Right atrium auricular region (tissue), 2 donors: ENCODE results near the gene MROH2B. TPM values are rescaled to one million over a fixed set of nuclear protein-coding genes. Genes with fewer than 3 reads are reported as not detected.

Experiments used
- DNase-seq: peaks from one replicate; pipeline ENCODE4 v3.0.0-alpha.2; 2019; ENCODE audit warnings: low spot score
- H3K27ac ChIP-seq, 2 donors: fragments of 200-600 bp; sonication (generic); 1 replicate in 1 of 2; 2 replicates in 1 of 2; pipeline ENCODE4 v1.5.1; 2016 to 2019
- H3K27me3 ChIP-seq, 2 donors: fragments of 200-600 bp; sonication (generic); one replicate each; pipeline versions ENCODE4 v1.5.1 to v1.6.0; 2017 to 2019
- H3K36me3 ChIP-seq: fragments of 200-600 bp; sonication (generic); one replicate; pipeline ENCODE4 v1.5.1; 2016
- H3K4me1 ChIP-seq, 2 donors: fragments of 200-600 bp; sonication (generic); one replicate each; pipeline versions ENCODE4 v1.5.1 to v1.6.0; 2017 to 2019
- H3K4me3 ChIP-seq, 2 donors: fragments of 200-600 bp; sonication (generic); 1 replicate in 1 of 2; 2 replicates in 1 of 2; pipeline ENCODE4 v1.5.1; 2017 to 2019; ENCODE audit warnings: mild to moderate bottlenecking in 1 of 2, moderate library complexity in 1 of 2
- H3K9me3 ChIP-seq, 2 donors: fragments of 200-600 bp; sonication (generic); one replicate each; pipeline ENCODE4 v1.5.1; 2019
- total RNA-seq, 2 donors: library from RNA; depleted of rRNA; stranded (reverse); fragments of >200 nt; gene quantifications; one replicate each; pipeline ENCODE4 v1.1.0, GENCODE V29; 2016
- TF ChIP-seq, protein P1 (sequence below), 2 donors: fragments of 200-600 bp; sonication (generic); IDR thresholded peaks; one replicate each; pipeline ENCODE4 v1.5.1; 2019; ENCODE audit warnings: antibody characterized with exemption in 2 of 2

Gene MROH2B
- total RNA-seq, 2 donors from 2014 or later, result 0.15 TPM; not detected in 1

DNA sequence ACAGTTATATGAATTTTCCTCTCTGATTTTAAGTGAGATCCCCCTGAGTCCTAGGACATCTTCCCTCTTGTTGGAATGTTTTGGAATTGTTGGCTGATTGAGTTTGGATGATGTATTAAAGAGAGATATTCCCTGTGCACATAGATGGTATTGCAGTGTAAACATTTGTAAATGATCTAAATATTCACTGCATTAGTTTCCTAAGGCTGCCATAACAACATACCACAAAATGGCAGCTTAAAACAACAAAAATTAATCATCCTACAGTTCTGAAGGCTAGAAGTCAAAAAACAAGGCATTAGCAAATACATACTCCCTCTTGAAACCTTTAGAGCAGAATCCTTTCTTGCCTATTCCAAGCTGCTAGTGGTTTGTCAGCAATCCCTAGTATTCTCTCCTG is 38.0 kb upstream of the MROH2B start:
- Histone ChIP-seq H3K27ac (no peak overlapping the region), H3K9me3 (no peaks in the 10 kb centered on the region), H3K4me1 (no peaks in the 10 kb centered on the region), H3K4me3 (no peak overlapping the region), H3K36me3 (no peaks in the 10 kb centered on the region), H3K27me3 (no peaks in the 10 kb centered on the region)
- DNase-seq, result no peak
- TF ChIP-seq, protein P1, sequence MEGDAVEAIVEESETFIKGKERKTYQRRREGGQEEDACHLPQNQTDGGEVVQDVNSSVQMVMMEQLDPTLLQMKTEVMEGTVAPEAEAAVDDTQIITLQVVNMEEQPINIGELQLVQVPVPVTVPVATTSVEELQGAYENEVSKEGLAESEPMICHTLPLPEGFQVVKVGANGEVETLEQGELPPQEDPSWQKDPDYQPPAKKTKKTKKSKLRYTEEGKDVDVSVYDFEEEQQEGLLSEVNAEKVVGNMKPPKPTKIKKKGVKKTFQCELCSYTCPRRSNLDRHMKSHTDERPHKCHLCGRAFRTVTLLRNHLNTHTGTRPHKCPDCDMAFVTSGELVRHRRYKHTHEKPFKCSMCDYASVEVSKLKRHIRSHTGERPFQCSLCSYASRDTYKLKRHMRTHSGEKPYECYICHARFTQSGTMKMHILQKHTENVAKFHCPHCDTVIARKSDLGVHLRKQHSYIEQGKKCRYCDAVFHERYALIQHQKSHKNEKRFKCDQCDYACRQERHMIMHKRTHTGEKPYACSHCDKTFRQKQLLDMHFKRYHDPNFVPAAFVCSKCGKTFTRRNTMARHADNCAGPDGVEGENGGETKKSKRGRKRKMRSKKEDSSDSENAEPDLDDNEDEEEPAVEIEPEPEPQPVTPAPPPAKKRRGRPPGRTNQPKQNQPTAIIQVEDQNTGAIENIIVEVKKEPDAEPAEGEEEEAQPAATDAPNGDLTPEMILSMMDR (IDR thresholded peaks at IDR 0.05), result no peak

DNA sequence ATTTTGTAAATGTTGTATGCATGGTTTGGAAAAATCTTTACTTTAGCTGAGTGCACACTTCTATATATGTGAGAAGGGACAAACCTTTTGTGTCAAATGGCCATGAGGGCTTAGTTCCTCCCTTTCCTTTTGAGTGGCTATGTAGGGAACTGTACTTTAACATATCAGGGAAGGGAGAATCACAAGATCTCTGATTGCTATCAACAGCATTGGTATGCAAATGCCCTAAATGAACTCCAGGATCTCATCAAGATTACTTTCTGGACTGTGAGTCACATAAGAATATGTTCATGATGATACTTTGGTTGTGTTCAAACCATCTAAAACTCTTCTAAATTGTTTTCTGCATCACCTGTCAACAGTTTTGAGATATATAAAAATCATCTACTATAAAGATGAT is 31.2 kb upstream of the MROH2B start:
- TF ChIP-seq, protein P1 (IDR thresholded peaks at IDR 0.05), result no peak
- Histone ChIP-seq H3K36me3 (no peaks in the 10 kb centered on the region), H3K4me1 (no peaks in the 10 kb centered on the region), H3K9me3 (no peaks in the 10 kb centered on the region), H3K27ac (no peak overlapping the region), H3K27me3 (no peaks in the 10 kb centered on the region), H3K4me3 (no peak overlapping the region)
- DNase-seq, result no peak

DNA sequence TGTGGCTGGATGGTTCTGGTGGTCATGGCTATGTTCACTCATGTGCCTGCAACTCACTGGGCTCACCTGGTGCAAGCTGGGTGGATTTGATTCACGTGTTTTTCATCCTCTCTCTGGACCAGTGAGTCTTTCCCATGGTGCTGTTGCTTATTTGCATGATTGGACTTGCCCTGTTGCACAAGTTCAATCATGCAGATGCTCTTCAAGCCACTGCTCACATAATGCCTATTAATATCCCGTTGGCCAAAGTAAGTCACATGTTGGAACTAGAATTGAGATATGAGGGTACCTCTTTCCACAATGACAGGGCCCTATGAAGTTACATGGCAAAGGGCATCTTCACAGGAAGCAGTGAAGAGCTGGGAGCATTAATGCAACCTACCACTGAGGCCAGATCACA is 26.5 kb upstream of the MROH2B start:
- DNase-seq, result no peak
- peaks cover 0 to 26% of the 10 kb centered on the region in 2 donors for H3K4me1 ChIP-seq
- H3K36me3 ChIP-seq, result no peaks in the 10 kb centered on the region
- TF ChIP-seq, protein P1 (IDR thresholded peaks at IDR 0.05), result no peak
- no peaks in the 10 kb centered on the region for H3K27me3 ChIP-seq
- H3K4me3 ChIP-seq, result no peak overlapping the region
- H3K27ac ChIP-seq, result no peak overlapping the region
- no peaks in the 10 kb centered on the region for H3K9me3 ChIP-seq

DNA sequence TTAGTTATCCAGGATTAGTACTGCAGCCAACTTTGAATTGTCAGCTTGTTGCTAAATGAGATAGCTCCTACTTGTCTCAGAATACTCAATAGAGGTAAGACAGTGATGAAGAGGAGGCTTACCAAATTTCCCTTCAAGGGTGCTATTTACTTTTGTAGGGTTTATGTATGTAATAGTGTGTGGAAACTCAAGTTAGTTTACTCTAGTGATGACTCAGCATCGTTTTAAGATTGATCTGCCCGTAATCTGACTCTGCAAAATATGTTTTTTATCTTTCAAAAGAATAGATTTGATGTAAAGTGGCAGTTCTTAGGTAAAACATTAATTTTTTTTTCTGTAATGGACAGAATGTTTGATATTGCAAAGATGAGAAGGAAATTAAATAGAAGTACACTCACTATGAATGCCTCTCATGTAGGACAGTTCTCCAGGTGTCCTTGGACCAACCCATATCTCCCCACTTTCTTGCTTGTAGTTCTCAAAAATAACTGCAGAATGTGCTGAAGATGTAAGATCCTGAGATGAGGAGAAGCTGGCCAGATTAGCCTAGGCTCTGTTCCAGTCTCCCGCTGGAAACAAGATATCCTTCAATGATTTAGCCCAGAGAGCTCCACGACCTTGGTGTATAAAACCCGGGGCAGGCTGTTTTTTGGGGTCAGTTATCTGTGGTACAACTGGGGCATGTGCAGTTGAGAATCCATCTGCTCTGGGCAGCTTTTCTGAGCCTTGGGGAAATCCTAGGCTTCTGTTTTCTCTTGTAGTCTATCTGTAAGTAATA is 24.4 kb upstream of the MROH2B start:
- no peaks in the 10 kb centered on the region for H3K27me3 ChIP-seq
- H3K27ac ChIP-seq, result peak overlapping the region in 1 of 2 donors; percentile 14
- H3K9me3 ChIP-seq, result no peaks in the 10 kb centered on the region
- no peak overlapping the region for H3K4me3 ChIP-seq
- no peak for DNase-seq
- TF ChIP-seq, protein P1 (IDR thresholded peaks at IDR 0.05), result no peak
- peaks cover 0 to 26% of the 10 kb centered on the region in 2 donors for H3K4me1 ChIP-seq
- no peaks in the 10 kb centered on the region for H3K36me3 ChIP-seq

DNA sequence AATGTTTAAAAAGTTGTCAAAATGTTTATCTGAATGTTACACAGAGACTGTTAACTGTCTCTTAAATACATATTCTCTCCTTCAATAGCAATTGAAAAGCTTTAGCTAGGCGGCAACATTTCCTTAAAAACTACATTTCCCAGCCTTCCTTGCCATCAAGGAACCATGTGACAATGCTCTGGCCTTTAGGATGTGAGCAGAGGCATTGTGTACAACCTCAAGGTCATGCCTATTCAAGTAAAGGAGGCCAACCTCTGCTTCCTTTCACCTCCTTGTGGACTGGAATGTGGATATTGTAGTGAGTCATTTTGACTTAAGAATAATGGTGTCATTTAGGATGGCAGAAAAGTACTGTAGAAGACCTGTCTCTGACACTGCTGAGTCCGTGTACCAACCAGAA is 23.7 kb upstream of the MROH2B start:
- peak overlapping the region in 1 of 2 donors; percentile 14 for H3K27ac ChIP-seq
- no peaks in the 10 kb centered on the region for H3K9me3 ChIP-seq
- H3K36me3 ChIP-seq, result no peaks in the 10 kb centered on the region
- H3K4me3 ChIP-seq, result no peak overlapping the region
- no peaks in the 10 kb centered on the region for H3K27me3 ChIP-seq
- H3K4me1 ChIP-seq, result peaks cover 0 to 26% of the 10 kb centered on the region in 2 donors
- TF ChIP-seq, protein P1 (IDR thresholded peaks at IDR 0.05), result no peak
- DNase-seq, result no peak

DNA sequence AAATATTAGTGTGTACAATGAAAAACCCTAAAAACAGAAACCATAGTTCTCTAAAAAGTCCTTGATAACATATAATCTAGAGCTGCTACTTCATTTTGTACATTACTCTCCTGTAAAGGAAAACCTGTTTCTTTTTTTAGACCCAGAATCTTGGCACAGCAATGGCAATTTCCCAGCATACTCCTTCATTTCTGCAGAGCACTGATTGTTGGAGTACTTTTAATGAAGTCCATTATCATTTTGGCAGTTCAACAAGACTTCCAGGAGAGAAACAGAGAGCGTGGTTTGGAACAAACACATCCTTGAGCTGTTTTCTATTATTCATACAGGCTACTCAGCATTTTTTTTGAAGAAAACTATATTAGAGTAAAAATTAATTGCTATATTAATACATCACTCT is 22.7 kb upstream of the MROH2B start:
- DNase-seq, result no peak
- H3K9me3 ChIP-seq, result no peaks in the 10 kb centered on the region
- no peaks in the 10 kb centered on the region for H3K27me3 ChIP-seq
- no peak overlapping the region for H3K4me3 ChIP-seq
- no peaks in the 10 kb centered on the region for H3K36me3 ChIP-seq
- H3K27ac ChIP-seq, result no peak overlapping the region
- H3K4me1 ChIP-seq, result peaks cover 0 to 26% of the 10 kb centered on the region in 2 donors
- TF ChIP-seq, protein P1 (IDR thresholded peaks at IDR 0.05), result no peak
